BJ (cell line): ENCODE data around the gene CFAP126. TPM values are rescaled to one million over a fixed set of nuclear protein-coding genes. Genes with fewer than 3 reads are reported as not detected.
"Not testable (repeated sequence)": the region's sequence is repeated elsewhere in the genome, so short reads cannot be mapped to it uniquely, and the experiment has no call there.

Experiments used
- CTCF ChIA-PET: fragments of 350-600 bp; formaldehyde crosslinking; extraction: SDS; loops from one replicate; lab custom pipeline; 2021; ENCODE audit warnings: antibody characterized with exemption, inconsistent platforms; lab: Yijun Ruan, JAX
- POLR2A ChIA-PET: fragments of 300-600 bp; sonication (Branson Sonifier 250); formaldehyde crosslinking; extraction: SDS; loops from one replicate; lab custom pipeline; 2021; ENCODE audit warnings: antibody characterized with exemption; lab: Charles Lee
- DNase-seq: peaks from one replicate; pipeline ENCODE4 v3.0.0-alpha.2; 2011; ENCODE audit warnings: low read depth
- H3K27me3 ChIP-seq: 2 replicates; pipeline ENCODE4 v1.6.0; 2011; ENCODE audit warnings: low read length; ENCODE audit not compliant: control insufficient read depth, insufficient read depth
- H3K36me3 ChIP-seq: 2 replicates; pipeline ENCODE4 v1.5.1; 2011; ENCODE audit warnings: low read length; ENCODE audit not compliant: control insufficient read depth, insufficient read depth
- H3K4me3 ChIP-seq: 2 replicates; pipeline ENCODE4 v1.5.1; 2011; ENCODE audit warnings: low read depth, mild to moderate bottlenecking, control low read depth, low read length
- CTCF ChIP-seq: IDR thresholded peaks from 2 replicates; pipeline ENCODE4 v1.5.1; 2011; ENCODE audit warnings: low read depth, mild to moderate bottlenecking, control low read depth, inconsistent platforms, low read length, moderate library complexity; ENCODE audit not compliant: insufficient read depth
- polyA plus RNA-seq: library from polyadenylated mRNA; depleted of rRNA; stranded (reverse); fragments of >200 nt; gene quantifications from 2 replicates; pipeline ENCODE4 v1.2.3, GENCODE V29; 2011; rRNA removed
- small RNA-seq: library from RNA; depleted of rRNA; stranded (forward); fragments of <200 nt; gene quantifications from one replicate; pipeline ENCODE3, GENCODE V24; 2012; ENCODE audit warnings: low replicate concordance, low read depth; ENCODE audit not compliant: insufficient read length

The CFAP126 gene
- polyA plus RNA-seq, 1 experiment = not detected

DNA sequence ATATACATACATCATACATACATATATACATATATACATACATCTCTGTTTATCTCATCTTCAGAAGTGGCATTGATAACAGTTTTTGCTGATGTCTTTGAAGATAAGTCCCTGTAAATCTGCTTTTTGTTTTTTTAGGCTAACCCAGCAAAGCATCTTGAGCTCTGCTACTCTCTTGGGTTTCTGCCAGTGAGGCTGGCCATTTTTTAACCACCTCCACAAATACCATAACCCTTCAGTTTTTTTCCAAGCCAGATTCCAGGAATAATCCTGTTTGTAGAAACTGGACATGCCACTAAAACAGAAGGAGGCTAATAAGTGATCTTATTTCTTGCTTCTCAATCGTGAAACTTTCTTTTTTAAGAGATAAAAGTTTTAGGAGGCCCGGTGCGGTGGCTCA is 31.9 kb downstream of the CFAP126 start:
- POLR2A ChIA-PET = no interaction called here
- DNase-seq = no peak
- no peak for TF ChIP-seq CTCF

DNA sequence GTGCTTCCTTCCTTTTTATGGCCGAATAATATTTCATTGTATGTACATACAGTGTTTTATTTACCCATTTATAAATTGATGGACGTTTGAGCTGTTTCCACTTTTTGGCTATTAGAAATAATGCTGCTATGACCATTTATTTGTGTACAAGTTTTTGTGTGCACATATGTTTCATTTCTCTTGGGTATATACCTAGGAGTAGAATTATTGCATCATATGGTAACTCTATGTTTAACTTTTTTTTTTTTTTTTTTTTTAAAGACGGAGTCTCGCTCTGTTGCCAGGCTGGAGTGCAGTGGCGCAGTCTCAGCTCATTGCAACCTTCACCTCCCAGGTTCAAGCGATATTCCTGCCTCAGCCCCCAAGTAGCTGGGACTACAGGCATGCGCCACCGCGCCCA is 34.5 kb downstream of the CFAP126 start:
- CTCF ChIA-PET = interaction anchor here (1.0 kb wide), 1 partner anchor 20 kb away, joined by 3 read pairs; no protein-coding TSS in a partner anchor
- H3K36me3 ChIP-seq = peaks cover 8% of the 10 kb centered on the region

More for the DNA sequence above, 31.9 kb downstream of the CFAP126 start:
- Histone ChIP-seq H3K36me3 (peaks cover 6% of the 10 kb centered on the region), H3K4me3 (no peak overlapping the region), H3K27me3 (no peaks in the 10 kb centered on the region)
- CTCF ChIA-PET = no interaction called here

DNA sequence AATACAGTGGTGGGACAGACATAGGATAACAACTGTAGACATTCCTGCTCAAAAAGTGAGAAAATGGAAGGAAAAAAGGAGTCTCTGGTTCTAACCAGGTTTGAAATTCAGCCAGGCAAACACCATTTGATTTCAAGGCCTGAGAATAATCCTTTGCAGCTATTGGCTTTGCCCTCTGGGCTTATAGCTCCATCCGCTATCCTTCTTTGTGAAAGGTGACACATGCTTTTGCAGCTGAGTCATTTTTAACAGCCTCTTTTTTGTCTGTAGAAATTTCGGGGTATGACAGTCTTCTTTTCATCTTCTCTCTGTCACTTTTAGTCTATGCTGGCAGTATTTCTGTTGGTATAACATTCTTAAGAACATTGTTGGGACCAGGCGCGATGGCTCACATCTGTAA is 37.3 kb downstream of the CFAP126 start:
- no peak for TF ChIP-seq CTCF
- H3K36me3 ChIP-seq = peaks cover 10% of the 10 kb centered on the region
- ChIA-PET CTCF (no interaction called here), POLR2A (no interaction called here)
- no peaks in the 10 kb centered on the region for H3K27me3 ChIP-seq
- H3K4me3 ChIP-seq = no peak overlapping the region
- DNase-seq = no peak

More for the DNA sequence above, 34.5 kb downstream of the CFAP126 start:
- DNase-seq = no peak
- POLR2A ChIA-PET = no interaction called here
- H3K4me3 ChIP-seq = no peak overlapping the region
- TF ChIP-seq CTCF = no peak
- no peaks in the 10 kb centered on the region for H3K27me3 ChIP-seq

GRCh38 chr1:161324020-161324419 is 43.7 kb downstream of the CFAP126 start:
- POLR2A ChIA-PET = no interaction called here
- CTCF ChIA-PET = no interaction called here
- no peak for TF ChIP-seq CTCF

DNA sequence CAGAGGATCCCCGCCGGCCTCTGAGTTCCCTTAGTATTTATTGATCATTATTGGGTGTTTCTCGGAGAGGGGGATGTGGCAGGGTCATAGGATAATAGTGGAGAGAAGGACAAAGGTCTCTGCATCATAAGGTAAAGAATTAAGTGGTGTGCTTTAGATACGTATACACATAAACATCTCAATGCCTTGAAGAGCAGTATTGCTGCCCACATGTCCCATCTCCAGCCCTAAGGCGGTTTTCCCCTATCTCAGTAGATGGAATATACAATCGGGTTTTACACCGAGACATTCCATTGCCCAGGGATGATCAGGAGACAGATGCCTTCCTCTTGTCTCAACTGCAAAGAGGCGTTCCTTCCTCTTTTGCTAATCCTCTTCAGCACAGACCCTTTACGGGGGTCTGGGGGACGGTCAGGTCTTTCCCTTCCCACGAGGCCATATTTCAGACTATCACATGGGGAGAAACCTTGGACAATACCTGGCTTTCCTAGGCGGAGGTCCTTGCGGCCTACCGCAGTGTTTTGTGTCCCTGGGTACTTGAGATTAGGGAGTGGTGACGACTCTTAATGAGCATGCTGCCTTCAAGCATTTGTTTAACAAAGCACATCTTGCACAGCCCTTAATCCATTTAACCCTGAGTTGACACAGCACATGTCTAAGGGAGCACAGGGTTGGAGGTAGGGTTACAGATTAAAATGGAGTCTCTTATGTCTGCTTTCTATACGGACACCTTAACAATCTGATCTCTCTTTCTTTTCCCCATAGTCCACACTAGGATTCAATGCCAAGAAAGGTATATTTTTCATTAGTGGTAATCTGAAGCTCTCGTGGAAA is 51.6 kb downstream of the CFAP126 start:
- POLR2A ChIA-PET, H3K27me3 ChIP-seq, H3K4me3 ChIP-seq, H3K36me3 ChIP-seq, DNase-seq: not testable (repeated sequence)
- CTCF ChIA-PET = interaction anchor here (0.6 kb wide), 1 partner anchor 36 kb away, joined by 3 read pairs; no protein-coding TSS in a partner anchor

More at GRCh38 chr1:161324020-161324419, 43.7 kb downstream of the CFAP126 start:
- Histone ChIP-seq H3K36me3 (peaks cover 8% of the 10 kb centered on the region), H3K27me3 (no peaks in the 10 kb centered on the region), H3K4me3 (no peak overlapping the region)
- DNase-seq = no peak

Small RNAs within 50 kb of the gene (small RNA-seq; reads per million reads assigned to genes)
- gene AL592295.2 (not detected), gene RNU6-481P (not detected)

Other genes with a start within 250 kb of the CFAP126 start
- 32.9 and 66.0 TPM in 2 replicates for gene PFDN2, start 249.8 kb downstream of the CFAP126 start, polyA plus RNA-seq
- 24.2 and 36.7 TPM in 2 replicates for gene NIT1, start 249.8 kb downstream of the CFAP126 start, polyA plus RNA-seq
- 46.4 and 74.0 TPM in 2 replicates for gene DEDD, start 235.2 kb downstream of the CFAP126 start, polyA plus RNA-seq
- gene UFC1, start 213.9 kb downstream of the CFAP126 start, polyA plus RNA-seq = 89.4 and 134 TPM in 2 replicates
- 13.5 and 19.3 TPM in 2 replicates for gene USP21, start 208.4 kb downstream of the CFAP126 start, polyA plus RNA-seq
- 17.6 and 29.7 TPM in 2 replicates for gene PPOX, start 201.4 kb downstream of the CFAP126 start, polyA plus RNA-seq
- 24.7 and 39.0 TPM in 2 replicates for gene B4GALT3, start 190.4 kb downstream of the CFAP126 start, polyA plus RNA-seq
- gene ADAMTS4, start 168.8 kb downstream of the CFAP126 start, polyA plus RNA-seq = 0.99 and 1.3 TPM in 2 replicates
- 129 TPM in 2 replicates for gene NDUFS2, start 165.5 kb downstream of the CFAP126 start, polyA plus RNA-seq
- gene FCER1G, start 152.6 kb downstream of the CFAP126 start, polyA plus RNA-seq = 0.38 and 0.47 TPM in 2 replicates
- not detected in 2 replicates for gene APOA2, start 144.2 kb downstream of the CFAP126 start, polyA plus RNA-seq
- 9.6 and 13.1 TPM in 2 replicates for gene TOMM40L, start 141.8 kb downstream of the CFAP126 start, polyA plus RNA-seq
- not detected in 2 replicates for gene NR1I3, start 129.7 kb downstream of the CFAP126 start, polyA plus RNA-seq
- gene PCP4L1, start 109.1 kb downstream of the CFAP126 start, polyA plus RNA-seq = not detected in 2 replicates
- 0.42 and 0.69 TPM in 2 replicates for gene MPZ, start 57.9 kb downstream of the CFAP126 start, polyA plus RNA-seq
- gene SDHC, start 53.5 kb downstream of the CFAP126 start, polyA plus RNA-seq = 275 and 315 TPM in 2 replicates
- gene FCGR2A, start 137.6 kb upstream of the CFAP126 start, polyA plus RNA-seq = 0.09 and 0.11 TPM in 2 replicates
- 0.04 and 0.05 TPM in 2 replicates for gene HSPA6, start 156.7 kb upstream of the CFAP126 start, polyA plus RNA-seq
- gene FCGR3A, start 181.9 kb upstream of the CFAP126 start, polyA plus RNA-seq = not detected in 2 replicates